CD4-positive, alpha-beta memory T cell (primary cell): ENCODE data around the gene MAPRE2. TPM values are rescaled to one million over a fixed set of nuclear protein-coding genes. Genes with fewer than 3 reads are reported as not detected.
A peak's percentile ranks its signal among the peaks of the same experiment; 100 is the strongest.
"Not testable (repeated sequence)": the region's sequence is repeated elsewhere in the genome, so short reads cannot be mapped to it uniquely, and the experiment has no call there.

Source experiments
- CTCF ChIA-PET: fragments of 350-600 bp; sonication (Branson Sonifier 250); formaldehyde crosslinking; loops from one replicate; lab custom pipeline; 2021; ENCODE audit warnings: inconsistent platforms; ENCODE audit not compliant: partially characterized antibody; lab: Charles Lee
- POLR2A ChIA-PET: fragments of 350-600 bp; sonication (Branson Sonifier 250); formaldehyde crosslinking; loops from one replicate; lab custom pipeline; 2021; ENCODE audit not compliant: partially characterized antibody; lab: Charles Lee
- DNase-seq, 5 donors: peaks; one replicate each; pipeline versions ENCODE4 v3.0.0 to v3.0.0-alpha.2; 2020 to 2022; ENCODE audit warnings: mixed read lengths in 1 of 5
- H3K27ac ChIP-seq: one replicate; pipeline ENCODE4 v1.7.0; 2013; ENCODE audit warnings: low read depth, low read length
- H3K27me3 ChIP-seq: 2 replicates; pipeline ENCODE4 v1.7.0; 2013; ENCODE audit warnings: mild to moderate bottlenecking, low read length, moderate library complexity; ENCODE audit not compliant: insufficient read depth
- H3K36me3 ChIP-seq: 2 replicates; pipeline ENCODE4 v1.7.0; 2013; ENCODE audit warnings: mild to moderate bottlenecking, low read length, moderate library complexity; ENCODE audit not compliant: insufficient read depth
- H3K4me1 ChIP-seq: 2 replicates; pipeline ENCODE4 v1.7.0; 2013; ENCODE audit warnings: mild to moderate bottlenecking, low read length, moderate library complexity; ENCODE audit not compliant: insufficient read depth
- H3K4me3 ChIP-seq, 2 donors: one replicate each; pipeline ENCODE4 v1.7.0; 2013; ENCODE audit warnings: low read length in 2 of 2, mild to moderate bottlenecking in 1 of 2
- H3K9me3 ChIP-seq, 2 donors: one replicate each; pipeline ENCODE4 v1.7.0; 2013; ENCODE audit warnings: low read length in 2 of 2, control low read depth in 1 of 2; ENCODE audit not compliant: control insufficient read depth in 1 of 2
- H3K27ac Mint-ChIP-seq, 7 donors: one replicate each; pipeline ENCODE4 v1.8.0; 2020 to 2021; ENCODE audit warnings: mixed read lengths in 7 of 7, mild to moderate bottlenecking in 6 of 7, inconsistent platforms in 3 of 7, moderate library complexity in 3 of 7
- H3K27me3 Mint-ChIP-seq, 2 donors: one replicate each; pipeline ENCODE4 v1.8.0; 2020 to 2021; ENCODE audit warnings: mixed read lengths in 2 of 2
- H3K36me3 Mint-ChIP-seq, 2 donors: one replicate each; pipeline ENCODE4 v1.8.0; 2020 to 2021; ENCODE audit warnings: mixed read lengths in 2 of 2, inconsistent platforms in 1 of 2, mild to moderate bottlenecking in 1 of 2
- H3K4me1 Mint-ChIP-seq, 4 donors: one replicate each; pipeline ENCODE4 v1.8.0; 2020 to 2021; ENCODE audit warnings: mixed read lengths in 4 of 4, mild to moderate bottlenecking in 1 of 4
- H3K4me3 Mint-ChIP-seq, 8 donors: one replicate each; pipeline ENCODE4 v1.8.0; 2020 to 2021; ENCODE audit warnings: mixed read lengths in 8 of 8, mild to moderate bottlenecking in 7 of 8, moderate library complexity in 6 of 8, inconsistent platforms in 3 of 8
- H3K9me3 Mint-ChIP-seq, 8 donors: one replicate each; pipeline ENCODE4 v1.8.0; 2020 to 2021; ENCODE audit warnings: mixed read lengths in 8 of 8, mild to moderate bottlenecking in 5 of 8, inconsistent platforms in 3 of 8, moderate library complexity in 1 of 8
- intact Hi-C: fragments of 100-400 bp; cut with micrococcal nuclease; formaldehyde crosslinking; loops from one replicate; pipeline ENCODE4 v1.15.1; 2023
- polyA plus RNA-seq, 2 donors: library from polyadenylated mRNA; unstranded; fragments of 300-500 nt; fragmentation: Illumina TruSeq; gene quantifications; one replicate each; pipeline ENCODE4 v1.2.3, GENCODE V29; 2021
- total RNA-seq, 2 experiments: library from RNA; stranded (reverse); gene quantifications; one replicate each; pipeline ENCODE4 v1.2.3, GENCODE V29; 2021

Gene MAPRE2
- total and polyA plus RNA-seq, 4 experiments from 2014 or later: 48.8 to 100 (median 60.3) TPM

- Mint-ChIP-seq H3K27me3 (no peaks in the 10 kb centered on the region), H3K4me3 (peak overlapping the region in 2 of 8 donors; percentile 2 to 6), H3K36me3 (peaks cover 34 to 37% of the 10 kb centered on the region in 2 donors), H3K9me3 (peaks cover 0 to 2% (median 0%) of the 10 kb centered on the region in 8 donors), H3K27ac (peak overlapping the region in 6 of 7 donors; percentile 1 to 58 (median 39)), H3K4me1 (peaks cover 36 to 54% (median 48%) of the 10 kb centered on the region in 4 donors)
- ChIA-PET CTCF (interaction anchor here (1.4 kb wide), 1 partner anchor 100 kb away, joined by 3 read pairs; no protein-coding TSS in a partner anchor), POLR2A (interaction anchor here (0.8 kb wide), 1 partner anchor 66 kb away, joined by 3 read pairs; the partner anchor contains the start of gene MAPRE2)
- intact Hi-C loops: loop anchor here (1.0 to 5.0 kb wide), 2 partner anchors 64 to 76 kb away; partner anchors contain the start of gene MAPRE2
- no peak overlapping the region for H3K27ac ChIP-seq
- peak in 4 of 5 donors; percentile 14 to 44 (median 25) for DNase-seq
- H3K4me1 ChIP-seq: peaks cover 32% of the 10 kb centered on the region
- no peak overlapping the region for H3K4me3 ChIP-seq
- peaks cover 16% of the 10 kb centered on the region for H3K36me3 ChIP-seq
- H3K27me3 ChIP-seq: no peaks in the 10 kb centered on the region
- no peaks in the 10 kb centered on the region for H3K9me3 ChIP-seq
Observed at GRCh38 chr18:35106845-35107148, 65.6 kb downstream of the MAPRE2 start.

DNA sequence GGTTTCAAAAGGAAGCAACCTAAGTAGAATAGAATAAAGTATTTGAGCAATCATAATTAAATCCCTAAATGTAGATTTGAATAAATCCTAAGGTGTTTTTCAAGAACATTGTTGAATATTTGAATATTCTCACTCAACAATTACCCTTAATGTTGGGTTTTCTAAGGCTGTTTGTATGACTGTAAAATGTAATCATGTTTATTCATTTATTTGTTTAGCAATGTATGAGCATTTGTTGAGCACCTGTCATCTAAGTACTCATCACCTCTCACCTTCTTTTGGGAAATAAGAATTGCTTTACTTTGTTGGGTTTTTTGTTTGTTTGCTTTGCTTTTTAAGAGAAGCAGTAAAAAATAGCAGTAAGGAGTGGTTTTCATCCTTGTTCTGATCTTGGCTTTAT lies 66.0 kb downstream of the MAPRE2 start:
- POLR2A ChIA-PET: interaction anchor here (0.8 kb wide), 1 partner anchor 66 kb away, joined by 3 read pairs; the partner anchor contains the start of gene MAPRE2
- DNase-seq: no peak
- peaks cover 32% of the 10 kb centered on the region for H3K4me1 ChIP-seq
- no peaks in the 10 kb centered on the region for H3K27me3 Mint-ChIP-seq
- peaks cover 0 to 2% (median 0%) of the 10 kb centered on the region in 8 donors for H3K9me3 Mint-ChIP-seq
- CTCF ChIA-PET: interaction anchor here (1.4 kb wide), 1 partner anchor 101 kb away, joined by 3 read pairs; no protein-coding TSS in a partner anchor
- H3K27ac ChIP-seq: no peak overlapping the region
- H3K4me3 ChIP-seq: no peak overlapping the region
- intact Hi-C loops: loop anchor here (5.0 kb wide), 1 partner anchor 65 kb away; the partner anchor contains the start of gene MAPRE2
- H3K4me3 Mint-ChIP-seq: no peak overlapping the region
- peaks cover 33 to 50% (median 48%) of the 10 kb centered on the region in 4 donors for H3K4me1 Mint-ChIP-seq
- H3K9me3 ChIP-seq: no peaks in the 10 kb centered on the region
- peaks cover 12% of the 10 kb centered on the region for H3K36me3 ChIP-seq
- H3K36me3 Mint-ChIP-seq: peaks cover 31 to 37% of the 10 kb centered on the region in 2 donors
- no peaks in the 10 kb centered on the region for H3K27me3 ChIP-seq
- H3K27ac Mint-ChIP-seq: peak overlapping the region in 4 of 7 donors; percentile 10 to 65 (median 45)

DNA sequence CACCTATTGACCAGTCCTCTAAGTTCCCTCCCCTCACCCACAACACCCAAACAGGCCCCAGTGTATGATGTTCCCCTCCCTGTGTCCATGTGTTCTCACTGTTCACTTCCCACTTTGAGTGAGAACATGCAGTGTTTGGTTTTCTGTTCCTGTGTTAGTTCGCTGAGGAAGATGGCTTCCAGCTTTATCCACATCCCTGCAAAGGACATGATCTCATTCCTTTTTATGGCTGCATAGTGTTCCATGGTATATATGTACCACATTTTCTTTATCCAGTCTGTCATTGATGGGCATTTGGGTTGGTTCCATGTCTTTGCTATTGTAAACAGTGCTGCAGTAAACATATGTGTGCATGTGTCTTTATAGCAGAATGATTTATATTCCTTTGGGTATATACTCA lies 66.9 kb downstream of the MAPRE2 start:
- H3K4me3 Mint-ChIP-seq, CTCF ChIA-PET, H3K27me3 ChIP-seq, POLR2A ChIA-PET, H3K4me3 ChIP-seq, H3K36me3 ChIP-seq, H3K27ac ChIP-seq, H3K27me3 Mint-ChIP-seq, DNase-seq, H3K9me3 ChIP-seq, H3K9me3 Mint-ChIP-seq: not testable (repeated sequence)
- Mint-ChIP-seq H3K4me1 (peaks cover 33 to 50% (median 50%) of the 10 kb centered on the region in 4 donors), H3K36me3 (peaks cover 30 to 39% of the 10 kb centered on the region in 2 donors), H3K27ac (peak overlapping the region in 3 of 7 donors; percentile 15 to 73 (median 50))
- H3K4me1 ChIP-seq: peaks cover 32% of the 10 kb centered on the region
- intact Hi-C loops: loop anchor here (5.0 kb wide), 1 partner anchor 66 kb away; the partner anchor contains the start of gene MAPRE2

GRCh38 chr18:35110059-35110458 lies 68.8 kb downstream of the MAPRE2 start:
- DNase-seq: no peak
- Mint-ChIP-seq H3K4me1 (peaks cover 37 to 55% (median 50%) of the 10 kb centered on the region in 4 donors), H3K9me3 (peaks cover 0 to 2% (median 0%) of the 10 kb centered on the region in 8 donors), H3K27ac (no peak overlapping the region), H3K36me3 (peaks cover 33 to 41% of the 10 kb centered on the region in 2 donors), H3K4me3 (peak overlapping the region in 1 of 8 donors; percentile 9), H3K27me3 (no peaks in the 10 kb centered on the region)
- intact Hi-C loops: no loop called here
- Histone ChIP-seq H3K27me3 (no peaks in the 10 kb centered on the region), H3K27ac (no peak overlapping the region), H3K4me1 (peaks cover 32% of the 10 kb centered on the region), H3K9me3 (no peaks in the 10 kb centered on the region), H3K4me3 (no peak overlapping the region), H3K36me3 (peaks cover under 1% of the 10 kb centered on the region)
- CTCF ChIA-PET: no interaction called here
- POLR2A ChIA-PET: no interaction called here

DNA sequence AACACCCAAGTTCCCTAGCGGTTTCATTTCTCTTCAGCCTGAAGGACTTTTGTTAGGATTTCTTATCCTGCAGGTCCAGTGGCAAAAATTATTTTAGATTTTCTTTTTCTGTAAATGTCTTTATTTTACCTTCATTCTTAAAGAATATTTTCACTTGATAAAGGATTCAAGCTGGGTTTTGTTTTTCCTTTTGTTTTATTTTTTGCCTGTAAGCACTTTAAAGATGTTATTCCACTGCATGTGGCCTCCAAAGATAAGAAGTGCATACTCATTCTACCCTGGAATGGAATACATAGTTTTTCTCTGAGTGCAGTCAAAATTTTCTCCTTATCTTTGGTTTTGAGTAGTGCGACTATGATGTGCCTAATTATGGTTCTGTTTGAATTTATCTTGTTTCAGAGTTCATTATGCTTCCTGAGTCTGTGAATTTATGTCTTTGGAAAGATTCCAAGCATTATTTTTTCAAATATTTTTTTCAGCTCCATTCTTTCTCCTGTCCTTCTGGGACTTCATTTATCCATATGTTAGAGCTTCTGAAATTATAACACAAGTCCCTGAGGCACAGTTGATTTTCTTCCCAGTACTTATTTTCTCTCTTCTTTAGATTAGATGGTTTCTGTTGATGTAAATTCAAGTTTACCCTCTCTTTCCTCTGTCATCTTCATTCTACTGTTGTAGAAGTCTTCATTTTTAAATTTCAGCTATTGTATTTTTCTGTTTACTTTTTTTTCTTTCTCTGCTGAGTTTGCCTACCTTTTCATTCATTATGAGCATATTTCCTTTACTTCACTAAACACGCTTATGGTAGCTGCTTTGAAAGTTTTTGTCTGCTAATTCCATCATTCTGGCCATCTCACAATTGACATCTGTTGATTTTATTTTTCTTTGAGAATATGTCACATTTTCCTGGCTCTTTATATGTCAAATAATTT lies 69.6 kb downstream of the MAPRE2 start:
- H3K4me3 ChIP-seq: no peak overlapping the region
- DNase-seq: no peak
- Mint-ChIP-seq H3K36me3 (peaks cover 36 to 49% of the 10 kb centered on the region in 2 donors), H3K4me3 (peak overlapping the region in 2 of 8 donors; percentile 3 to 31), H3K27me3 (no peaks in the 10 kb centered on the region), H3K4me1 (peaks cover 39 to 59% (median 50%) of the 10 kb centered on the region in 4 donors), H3K27ac (no peak overlapping the region), H3K9me3 (peaks cover 0 to 2% (median 0%) of the 10 kb centered on the region in 8 donors)
- no peaks in the 10 kb centered on the region for H3K36me3 ChIP-seq
- ChIA-PET CTCF (no interaction called here), POLR2A (no interaction called here)
- H3K27ac ChIP-seq: no peak overlapping the region
- no peaks in the 10 kb centered on the region for H3K27me3 ChIP-seq
- H3K9me3 ChIP-seq: no peaks in the 10 kb centered on the region
- intact Hi-C loops: no loop called here
- peaks cover 26% of the 10 kb centered on the region for H3K4me1 ChIP-seq

GRCh38 chr18:35112696-35113095 lies 71.5 kb downstream of the MAPRE2 start:
- POLR2A ChIA-PET: no interaction called here
- H3K36me3 Mint-ChIP-seq: peaks cover 34 to 56% of the 10 kb centered on the region in 2 donors

GRCh38 chr18:35114305-35114704 lies 73.1 kb downstream of the MAPRE2 start:
- POLR2A ChIA-PET: interaction anchor here (0.7 kb wide), 1 partner anchor 11 kb away, joined by 3 read pairs; no protein-coding TSS in a partner anchor
- no peaks in the 10 kb centered on the region for H3K9me3 ChIP-seq
- H3K4me1 ChIP-seq: peaks cover 12% of the 10 kb centered on the region
- DNase-seq: no peak
- peaks cover 25 to 41% of the 10 kb centered on the region in 2 donors for H3K36me3 Mint-ChIP-seq
- no peak overlapping the region for H3K27ac Mint-ChIP-seq
- intact Hi-C loops: no loop called here
- H3K9me3 Mint-ChIP-seq: peaks cover 0 to 2% (median 0%) of the 10 kb centered on the region in 8 donors
- H3K27ac ChIP-seq: no peak overlapping the region
- CTCF ChIA-PET: interaction anchor here (1.2 kb wide), 1 partner anchor 10 kb away, joined by 8 read pairs; no protein-coding TSS in a partner anchor
- no peaks in the 10 kb centered on the region for H3K27me3 Mint-ChIP-seq
- peaks cover 33 to 70% (median 46%) of the 10 kb centered on the region in 4 donors for H3K4me1 Mint-ChIP-seq
- H3K27me3 ChIP-seq: no peaks in the 10 kb centered on the region
- no peaks in the 10 kb centered on the region for H3K36me3 ChIP-seq
- no peak overlapping the region for H3K4me3 Mint-ChIP-seq
- H3K4me3 ChIP-seq: no peak overlapping the region

More at GRCh38 chr18:35112696-35113095, 71.5 kb downstream of the MAPRE2 start:
- no peak overlapping the region for H3K4me3 Mint-ChIP-seq
- peak overlapping the region in 1 of 7 donors; percentile 21 for H3K27ac Mint-ChIP-seq
- H3K4me3 ChIP-seq: no peak overlapping the region
- H3K9me3 Mint-ChIP-seq: peaks cover 0 to 2% (median 0%) of the 10 kb centered on the region in 8 donors
- peaks cover 44 to 72% (median 50%) of the 10 kb centered on the region in 4 donors for H3K4me1 Mint-ChIP-seq
- no peaks in the 10 kb centered on the region for H3K36me3 ChIP-seq
- no peaks in the 10 kb centered on the region for H3K27me3 ChIP-seq
- H3K9me3 ChIP-seq: no peaks in the 10 kb centered on the region
- no peaks in the 10 kb centered on the region for H3K27me3 Mint-ChIP-seq
- intact Hi-C loops: no loop called here
- DNase-seq: no peak
- no peak overlapping the region for H3K27ac ChIP-seq
- CTCF ChIA-PET: no interaction called here
- H3K4me1 ChIP-seq: peaks cover 12% of the 10 kb centered on the region
